ENCODE data around the gene PEX16. TPM values are rescaled to one million over a fixed set of nuclear protein-coding genes. Genes with fewer than 3 reads are reported as not detected.

Gene PEX16
- polyA plus RNA-seq, 1 donor from 2014 or later, result 61.1 TPM

DNA sequence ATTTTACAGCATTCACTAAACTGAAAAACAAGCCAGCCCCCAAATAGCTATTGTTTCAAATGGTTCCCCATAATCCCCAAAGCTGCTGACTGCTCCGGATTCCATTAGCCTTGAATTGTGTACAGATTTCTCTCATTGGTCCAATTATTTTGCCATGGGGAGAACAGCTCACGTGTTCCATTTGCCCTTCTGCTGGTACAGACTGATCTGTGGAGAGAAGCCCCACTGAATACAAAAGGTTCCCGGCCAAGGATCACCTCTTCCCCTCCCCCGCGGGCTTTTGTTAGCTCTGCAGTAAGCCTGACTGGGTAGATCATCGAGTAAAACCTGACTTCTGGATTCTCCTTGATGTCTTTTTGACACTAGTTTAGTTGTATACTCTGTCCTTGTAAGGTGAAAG, 41.3 kb downstream of the PEX16 start:
- Histone ChIP-seq H3K9me2 (ENCODE audit: insufficient read depth, low read length) (no peaks in the 10 kb centered on the region), H3K9me3 (ENCODE audit: low read length) (no peaks in the 10 kb centered on the region), H3K4me2 (ENCODE audit: low read length) (no peak overlapping the region), H2AFZ (ENCODE audit: low read depth, low read length) (no peak overlapping the region), H3K79me2 (replicated peaks; ENCODE audit: insufficient read depth, low read length) (no peaks in the 10 kb centered on the region), H3K4me3 (ENCODE audit: low read length) (no peak overlapping the region), H3K27ac (ENCODE audit: low read length) (no peak overlapping the region), H3K27me3 (ENCODE audit: insufficient read depth, low read depth, low read length) (no peaks in the 10 kb centered on the region), H4K20me1 (ENCODE audit: insufficient read depth) (no peaks in the 10 kb centered on the region), H3F3A (ENCODE audit: insufficient read depth, low read length, poor library complexity, severe bottlenecking) (no peaks in the 10 kb centered on the region), H3K36me3 (ENCODE audit: insufficient read depth, low read length) (no peaks in the 10 kb centered on the region), H3K9ac (ENCODE audit: low read length) (no peak overlapping the region)
- TF ChIP-seq, protein P1, sequence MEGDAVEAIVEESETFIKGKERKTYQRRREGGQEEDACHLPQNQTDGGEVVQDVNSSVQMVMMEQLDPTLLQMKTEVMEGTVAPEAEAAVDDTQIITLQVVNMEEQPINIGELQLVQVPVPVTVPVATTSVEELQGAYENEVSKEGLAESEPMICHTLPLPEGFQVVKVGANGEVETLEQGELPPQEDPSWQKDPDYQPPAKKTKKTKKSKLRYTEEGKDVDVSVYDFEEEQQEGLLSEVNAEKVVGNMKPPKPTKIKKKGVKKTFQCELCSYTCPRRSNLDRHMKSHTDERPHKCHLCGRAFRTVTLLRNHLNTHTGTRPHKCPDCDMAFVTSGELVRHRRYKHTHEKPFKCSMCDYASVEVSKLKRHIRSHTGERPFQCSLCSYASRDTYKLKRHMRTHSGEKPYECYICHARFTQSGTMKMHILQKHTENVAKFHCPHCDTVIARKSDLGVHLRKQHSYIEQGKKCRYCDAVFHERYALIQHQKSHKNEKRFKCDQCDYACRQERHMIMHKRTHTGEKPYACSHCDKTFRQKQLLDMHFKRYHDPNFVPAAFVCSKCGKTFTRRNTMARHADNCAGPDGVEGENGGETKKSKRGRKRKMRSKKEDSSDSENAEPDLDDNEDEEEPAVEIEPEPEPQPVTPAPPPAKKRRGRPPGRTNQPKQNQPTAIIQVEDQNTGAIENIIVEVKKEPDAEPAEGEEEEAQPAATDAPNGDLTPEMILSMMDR (IDR thresholded peaks at IDR 0.05; ENCODE audit: poor library complexity, severe bottlenecking), result no peak
- TF ChIP-seq REST (IDR thresholded peaks at IDR 0.05; ENCODE audit: borderline replicate concordance) (no peak), EP300 (conservative IDR thresholded peaks at IDR 0.05; ENCODE audit: poor library complexity, severe bottlenecking) (no peak), POLR2AphosphoS5 (IDR thresholded peaks at IDR 0.05) (no peak), TAF1 (IDR thresholded peaks at IDR 0.05; ENCODE audit: low read depth) (no peak), EZH2 (IDR thresholded peaks at IDR 0.05; ENCODE audit: borderline replicate concordance, insufficient read depth, low read length, poor library complexity, severe bottlenecking) (no peak), RAD21 (conservative IDR thresholded peaks at IDR 0.05) (no peak)

- peak overlapping the region; percentile 38 for H3K27ac ChIP-seq (ENCODE audit: low read length)
- H3K9ac ChIP-seq (ENCODE audit: low read length), result peak overlapping the region; percentile 13
- H3F3A ChIP-seq (ENCODE audit: insufficient read depth, low read length, poor library complexity, severe bottlenecking), result no peaks in the 10 kb centered on the region
- H3K4me3 ChIP-seq (ENCODE audit: low read length), result no peak overlapping the region
- H3K9me3 ChIP-seq (ENCODE audit: low read length), result no peaks in the 10 kb centered on the region
- no peaks in the 10 kb centered on the region for H3K9me2 ChIP-seq (ENCODE audit: insufficient read depth, low read length)
- H3K79me2 ChIP-seq (replicated peaks; ENCODE audit: insufficient read depth, low read length), result no peaks in the 10 kb centered on the region
- no peaks in the 10 kb centered on the region for H4K20me1 ChIP-seq (ENCODE audit: insufficient read depth)
- no peaks in the 10 kb centered on the region for H3K36me3 ChIP-seq (ENCODE audit: insufficient read depth, low read length)
- TF ChIP-seq MXI1 (conservative IDR thresholded peaks at IDR 0.05; ENCODE audit: poor library complexity, severe bottlenecking) (peak; percentile 23), SMC3 (conservative IDR thresholded peaks at IDR 0.05; ENCODE audit: poor library complexity) (peak; percentile 81), POLR2AphosphoS5 (IDR thresholded peaks at IDR 0.05) (no peak), TAF1 (IDR thresholded peaks at IDR 0.05; ENCODE audit: low read depth) (no peak), RAD21 (conservative IDR thresholded peaks at IDR 0.05) (peak; percentile 85)
- TF ChIP-seq, protein P1 (IDR thresholded peaks at IDR 0.05; ENCODE audit: poor library complexity, severe bottlenecking), result peak; percentile 87
- no peaks in the 10 kb centered on the region for H3K27me3 ChIP-seq (ENCODE audit: insufficient read depth, low read depth, low read length)
- no peak overlapping the region for H2AFZ ChIP-seq (ENCODE audit: low read depth, low read length)
- H3K4me2 ChIP-seq (ENCODE audit: low read length), result no peak overlapping the region
Measured at GRCh38 chr11:45872651-45873356, 44.9 kb downstream of the PEX16 start.
